Astrocyte of the spinal cord (primary cell): ENCODE data around the gene ARMH3.

Source experiments
- DNase-seq: peaks from one replicate; pipeline ENCODE4 v3.0.0; 2011; ENCODE audit warnings: low read depth, low spot score
- H3K4me3 ChIP-seq: 2 replicates; pipeline ENCODE4 v1.5.1; 2011; ENCODE audit warnings: low read depth, mild to moderate bottlenecking, low read length, moderate library complexity
- CTCF ChIP-seq: IDR thresholded peaks from 2 replicates; pipeline ENCODE4 v1.5.1; 2012; ENCODE audit warnings: low read depth, mild to moderate bottlenecking, low read length, inconsistent platforms
- in situ Hi-C: cut with HindIII; loops from 2 replicates; pipeline ENCODE4 v1.10.0; 2017; ENCODE audit warnings: low sequenced_read_pairs

Gene ARMH3

GRCh38 chr10:101817337-101818118, 238.4 kb downstream of the ARMH3 start:
- no peak for TF ChIP-seq CTCF
- DNase-seq: peak; percentile 96
- in situ Hi-C loops: no loop called here
- H3K4me3 ChIP-seq: peak overlapping the region; percentile 98

- no peak for DNase-seq
- peak overlapping the region; percentile 98 for H3K4me3 ChIP-seq
- no peak for TF ChIP-seq CTCF
- in situ Hi-C loops: no loop called here
These were observed 239.0 kb downstream of the ARMH3 start for GRCh38 chr10:101816913-101817336.

GRCh38 chr10:101816376-101816775, 239.6 kb downstream of the ARMH3 start:
- in situ Hi-C loops: no loop called here
- TF ChIP-seq CTCF: no peak
- peak overlapping the region; percentile 98 for H3K4me3 ChIP-seq
- DNase-seq: no peak

- in situ Hi-C loops: no loop called here
- no peak for TF ChIP-seq CTCF
- peak overlapping the region; percentile 98 for H3K4me3 ChIP-seq
- no peak for DNase-seq
These were observed 241.4 kb downstream of the ARMH3 start for GRCh38 chr10:101814466-101815071.

- no peak overlapping the region for H3K4me3 ChIP-seq
- DNase-seq: no peak
- in situ Hi-C loops: no loop called here
- no peak for TF ChIP-seq CTCF
These were observed 243.4 kb downstream of the ARMH3 start for GRCh38 chr10:101812606-101813005.

GRCh38 chr10:101807158-101807557, 248.8 kb downstream of the ARMH3 start:
- no peak overlapping the region for H3K4me3 ChIP-seq
- no peak for TF ChIP-seq CTCF
- DNase-seq: no peak
- in situ Hi-C loops: no loop called here
